Upper lobe of left lung (tissue), 4 donors: ENCODE results near the gene SETBP1.

Source experiments
- POLR2AphosphoS5 ChIP-seq, 2 donors: sonication (generic); formaldehyde crosslinking; IDR thresholded peaks; one replicate each; pipeline ENCODE4 v1.5.1; 2017; ENCODE audit warnings: antibody characterized with exemption in 2 of 2
- TF ChIP-seq, protein P1 (sequence below), 6 experiments: fragments of 450-650 bp in 4 of 6; fragments of 200-600 bp in 2 of 6; sonication (generic) in 2 of 6; IDR thresholded peaks; one replicate each; pipeline ENCODE4 v1.5.1; 2016 to 2019; ENCODE audit warnings: antibody characterized with exemption in 6 of 6

GRCh38 chr18:45007531-45007930 lies 326.8 kb downstream of the SETBP1 start:
- TF ChIP-seq, protein P1, sequence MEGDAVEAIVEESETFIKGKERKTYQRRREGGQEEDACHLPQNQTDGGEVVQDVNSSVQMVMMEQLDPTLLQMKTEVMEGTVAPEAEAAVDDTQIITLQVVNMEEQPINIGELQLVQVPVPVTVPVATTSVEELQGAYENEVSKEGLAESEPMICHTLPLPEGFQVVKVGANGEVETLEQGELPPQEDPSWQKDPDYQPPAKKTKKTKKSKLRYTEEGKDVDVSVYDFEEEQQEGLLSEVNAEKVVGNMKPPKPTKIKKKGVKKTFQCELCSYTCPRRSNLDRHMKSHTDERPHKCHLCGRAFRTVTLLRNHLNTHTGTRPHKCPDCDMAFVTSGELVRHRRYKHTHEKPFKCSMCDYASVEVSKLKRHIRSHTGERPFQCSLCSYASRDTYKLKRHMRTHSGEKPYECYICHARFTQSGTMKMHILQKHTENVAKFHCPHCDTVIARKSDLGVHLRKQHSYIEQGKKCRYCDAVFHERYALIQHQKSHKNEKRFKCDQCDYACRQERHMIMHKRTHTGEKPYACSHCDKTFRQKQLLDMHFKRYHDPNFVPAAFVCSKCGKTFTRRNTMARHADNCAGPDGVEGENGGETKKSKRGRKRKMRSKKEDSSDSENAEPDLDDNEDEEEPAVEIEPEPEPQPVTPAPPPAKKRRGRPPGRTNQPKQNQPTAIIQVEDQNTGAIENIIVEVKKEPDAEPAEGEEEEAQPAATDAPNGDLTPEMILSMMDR (IDR thresholded peaks at IDR 0.05), result no peak
- no peak for TF ChIP-seq POLR2AphosphoS5 (IDR thresholded peaks at IDR 0.05)
